ENCODE data around the gene ZFYVE28.
"Not testable (repeated sequence)": the region's sequence is repeated elsewhere in the genome, so short reads cannot be mapped to it uniquely, and the experiment has no call there.

The ZFYVE28 gene
- total RNA-seq, result 12.6 to 157 (median 50.2) reads per million in 9 experiments

DNA sequence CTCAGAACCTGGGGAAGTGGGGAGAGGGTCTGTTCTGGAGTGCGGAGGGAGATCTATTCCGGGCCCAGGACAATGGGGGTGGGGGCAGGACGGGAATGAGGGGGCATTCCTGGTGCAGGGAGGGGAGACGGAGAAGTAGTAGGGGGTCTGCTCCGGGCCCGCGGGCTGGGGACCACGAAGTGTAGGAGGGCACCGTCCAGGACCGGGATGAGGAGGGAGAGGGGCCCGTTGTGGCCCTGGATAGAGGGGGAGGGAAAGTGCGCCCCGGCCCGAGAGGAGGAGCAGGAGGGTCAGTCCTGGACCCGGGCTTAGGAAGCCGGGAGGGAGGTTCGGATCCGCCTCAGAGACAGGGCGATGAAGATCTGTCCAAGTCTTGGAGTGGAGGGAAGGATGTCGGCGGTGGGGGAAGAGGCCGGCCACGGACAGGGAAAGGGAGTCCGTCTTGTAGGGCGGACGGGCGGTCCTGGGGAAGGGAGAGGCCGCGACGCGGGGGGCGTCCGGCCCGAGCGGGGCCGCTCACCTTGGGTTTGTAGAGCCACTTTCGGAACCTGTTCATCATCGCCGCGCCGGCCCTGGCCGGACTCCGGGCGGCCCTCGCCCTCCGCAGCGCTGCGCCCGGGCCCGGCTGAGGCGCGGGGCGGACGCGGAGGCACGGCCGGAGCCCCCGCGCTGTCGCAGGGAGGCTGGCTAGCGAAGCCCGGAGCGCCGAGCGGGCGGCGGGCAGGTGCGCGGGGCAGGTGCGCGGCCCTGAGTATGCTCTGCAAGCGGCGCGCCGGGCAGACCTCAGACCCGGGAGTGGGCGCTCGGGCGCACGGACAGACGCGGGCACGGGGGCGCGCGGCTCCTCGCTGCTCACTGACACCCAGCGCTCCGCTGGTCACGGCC lies at the start of gene ZFYVE28:
ZFYVE28 (minus strand) TSS at position 881 of the 885 bp plus-strand sequence; CDS start at position 559, 322 bp downstream.
- H3K9me3 Mint-ChIP-seq, result no peaks in the 10 kb centered on the region
- peak within 1 kb of the TSS; percentile 93 to 98 for H3K27ac Mint-ChIP-seq
- H3K4me1 Mint-ChIP-seq (ENCODE audit: low read depth in 2 of 2), result peaks cover 37 to 44% of the 10 kb centered on the region in 2 donors
- peaks cover 44% of the 10 kb centered on the region for H3K36me3 Mint-ChIP-seq (ENCODE audit: insufficient read depth)
- peaks cover 8 to 12% of the 10 kb centered on the region in 2 donors for H3K27me3 Mint-ChIP-seq
- no peak for ATAC-seq (replicated peaks)
- H3K4me3 Mint-ChIP-seq, result peak within 1 kb of the TSS; percentile 86 to 88
- peak in 1 of 3 experiments; percentile 21 for DNase-seq

DNA sequence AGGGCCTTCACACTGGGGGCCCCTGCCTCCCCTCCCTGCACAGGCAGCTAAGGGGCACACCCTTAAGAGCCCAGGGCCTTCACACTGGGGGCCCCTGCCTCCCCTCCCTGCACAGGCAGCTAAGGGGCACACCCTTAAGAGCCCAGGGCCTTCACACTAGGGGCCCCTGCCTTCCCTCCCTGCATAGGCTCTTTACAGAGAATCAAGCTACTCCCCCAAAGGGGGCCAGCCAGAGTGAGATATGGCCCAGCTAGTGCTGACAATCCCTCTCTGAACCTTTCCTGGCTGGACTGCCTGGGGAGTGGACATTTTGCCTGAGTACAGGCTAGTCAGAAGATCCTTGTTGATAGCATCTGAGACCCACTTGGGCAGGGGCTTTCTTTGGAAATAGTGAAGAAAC lies 47.1 kb upstream of the ZFYVE28 start:
- Mint-ChIP-seq H3K36me3 (ENCODE audit: insufficient read depth) (peaks cover 30% of the 10 kb centered on the region), H3K4me1 (ENCODE audit: low read depth in 2 of 2) (peaks cover 33 to 37% of the 10 kb centered on the region in 2 donors)
- not testable (repeated sequence) for H3K9me3 Mint-ChIP-seq; ATAC-seq (replicated peaks); H3K27ac Mint-ChIP-seq; DNase-seq; H3K27me3 Mint-ChIP-seq; H3K4me3 Mint-ChIP-seq

DNA sequence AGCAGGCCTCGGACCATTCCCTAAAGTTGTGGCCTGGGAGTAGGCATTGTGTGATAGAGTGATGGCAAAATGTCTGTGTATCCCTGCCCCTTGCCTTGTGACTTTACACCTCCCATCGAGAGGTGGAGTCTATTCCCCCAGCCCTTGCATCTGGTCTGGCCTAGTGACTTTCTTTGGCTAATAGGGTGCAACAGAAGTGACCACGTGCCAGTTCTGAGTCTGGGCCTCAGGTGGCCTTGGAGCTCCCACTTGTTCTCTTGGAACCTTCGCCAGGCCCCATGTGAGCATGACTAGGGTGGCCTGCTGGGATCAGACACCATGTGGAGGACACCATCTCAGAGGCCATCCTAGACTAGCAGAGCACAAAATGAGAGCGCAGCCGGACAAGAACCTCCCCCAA lies 46.6 kb upstream of the ZFYVE28 start:
- Mint-ChIP-seq H3K27me3 (peaks cover 0 to under 1% of the 10 kb centered on the region in 2 donors), H3K4me1 (ENCODE audit: low read depth in 2 of 2) (peaks cover 28 to 32% of the 10 kb centered on the region in 2 donors), H3K36me3 (ENCODE audit: insufficient read depth) (peaks cover 25% of the 10 kb centered on the region), H3K9me3 (no peaks in the 10 kb centered on the region), H3K4me3 (no peak overlapping the region), H3K27ac (no peak overlapping the region)
- ATAC-seq (replicated peaks), result no peak
- DNase-seq, result no peak

DNA sequence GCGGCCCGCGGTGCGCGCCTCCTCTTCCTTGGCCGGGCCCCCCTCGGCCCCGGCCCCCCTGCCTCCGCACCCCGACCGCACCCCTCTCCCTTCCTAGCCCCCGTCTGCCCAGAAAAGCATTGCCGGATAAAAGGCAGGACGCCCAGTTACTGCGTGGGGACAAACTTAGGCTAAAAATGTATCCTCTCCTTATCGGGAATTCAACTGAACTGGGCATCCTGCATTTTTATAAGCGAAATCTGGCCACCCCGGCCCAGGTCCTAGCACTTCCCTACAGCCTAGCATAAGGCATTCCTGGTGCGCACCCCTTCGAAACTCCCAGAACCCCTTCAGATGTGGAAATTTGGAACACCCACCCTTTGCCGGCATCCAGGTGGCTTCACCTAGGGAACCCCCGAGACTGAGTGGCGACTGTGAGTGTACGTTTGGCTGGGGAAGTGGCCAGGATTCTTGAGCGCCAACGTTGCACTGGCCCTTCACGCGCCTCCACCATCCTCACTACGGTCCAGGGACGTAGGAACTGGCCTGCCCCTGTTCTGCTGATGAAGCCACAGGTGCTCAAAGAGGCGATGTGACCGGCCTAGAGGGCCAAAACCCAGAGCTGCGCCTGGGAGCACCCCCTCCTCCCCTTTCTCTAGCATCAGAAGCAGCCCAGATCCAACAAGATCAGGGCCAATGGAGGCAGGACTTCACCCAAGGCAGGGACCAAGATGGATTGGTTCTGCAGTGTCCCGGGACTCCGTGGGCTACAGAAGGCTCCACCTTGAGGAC lies 44.7 kb upstream of the ZFYVE28 start:
- Mint-ChIP-seq H3K27me3 (peaks cover 0 to 9% of the 10 kb centered on the region in 2 donors), H3K27ac (peak overlapping the region in 1 of 2 donors; percentile 41)

DNA sequence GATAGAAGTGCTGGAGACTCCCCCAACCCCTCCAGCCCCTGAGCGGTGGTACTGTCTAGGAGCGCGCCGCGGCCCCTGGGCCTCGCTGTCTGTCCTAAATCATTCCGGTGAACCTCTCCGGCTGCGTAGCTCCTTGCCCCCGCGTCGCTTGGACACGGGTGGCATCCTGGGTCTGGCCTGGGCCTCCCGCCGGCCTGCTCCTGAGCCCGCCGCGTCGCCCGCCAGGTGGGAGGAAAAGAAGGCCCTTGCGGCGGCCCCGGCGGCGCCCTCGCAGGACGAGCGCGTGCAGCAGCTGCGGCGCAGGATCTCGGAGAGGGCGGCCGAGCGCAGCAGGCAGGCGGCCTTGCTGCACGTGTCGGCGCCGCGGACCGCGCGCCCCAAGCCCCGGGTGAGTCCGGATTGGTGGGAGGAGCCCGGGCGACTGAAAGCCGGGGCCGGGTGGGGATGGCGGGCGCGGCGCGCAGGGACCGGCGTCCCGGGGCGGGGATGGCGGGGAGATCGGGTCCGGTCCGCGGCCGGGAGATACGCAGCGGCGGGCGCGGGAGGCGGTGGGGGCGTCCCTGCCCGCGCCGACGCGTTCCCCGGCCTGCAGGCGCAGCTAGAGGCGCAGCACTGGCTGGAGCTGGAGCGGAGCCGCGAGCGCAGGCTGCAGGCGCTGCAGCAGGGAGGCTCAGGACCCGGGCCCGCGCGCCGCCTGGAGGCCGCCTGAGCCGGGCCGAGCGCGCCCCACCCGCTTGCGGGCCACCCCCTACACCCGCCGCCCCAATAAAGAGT lies 44.0 kb upstream of the ZFYVE28 start:
- peak overlapping the region in 1 of 2 donors; percentile 86 for H3K27ac Mint-ChIP-seq
- H3K27me3 Mint-ChIP-seq, result peaks cover 0 to 9% of the 10 kb centered on the region in 2 donors

More for the DNA sequence above, 44.7 kb upstream of the ZFYVE28 start:
- Mint-ChIP-seq H3K4me1 (ENCODE audit: low read depth in 2 of 2) (peaks cover 19 to 24% of the 10 kb centered on the region in 2 donors), H3K9me3 (no peaks in the 10 kb centered on the region), H3K4me3 (peak overlapping the region; percentile 74 to 76), H3K36me3 (ENCODE audit: insufficient read depth) (peaks cover 9% of the 10 kb centered on the region)
- DNase-seq (no peak), ATAC-seq (replicated peaks) (no peak)

DNA sequence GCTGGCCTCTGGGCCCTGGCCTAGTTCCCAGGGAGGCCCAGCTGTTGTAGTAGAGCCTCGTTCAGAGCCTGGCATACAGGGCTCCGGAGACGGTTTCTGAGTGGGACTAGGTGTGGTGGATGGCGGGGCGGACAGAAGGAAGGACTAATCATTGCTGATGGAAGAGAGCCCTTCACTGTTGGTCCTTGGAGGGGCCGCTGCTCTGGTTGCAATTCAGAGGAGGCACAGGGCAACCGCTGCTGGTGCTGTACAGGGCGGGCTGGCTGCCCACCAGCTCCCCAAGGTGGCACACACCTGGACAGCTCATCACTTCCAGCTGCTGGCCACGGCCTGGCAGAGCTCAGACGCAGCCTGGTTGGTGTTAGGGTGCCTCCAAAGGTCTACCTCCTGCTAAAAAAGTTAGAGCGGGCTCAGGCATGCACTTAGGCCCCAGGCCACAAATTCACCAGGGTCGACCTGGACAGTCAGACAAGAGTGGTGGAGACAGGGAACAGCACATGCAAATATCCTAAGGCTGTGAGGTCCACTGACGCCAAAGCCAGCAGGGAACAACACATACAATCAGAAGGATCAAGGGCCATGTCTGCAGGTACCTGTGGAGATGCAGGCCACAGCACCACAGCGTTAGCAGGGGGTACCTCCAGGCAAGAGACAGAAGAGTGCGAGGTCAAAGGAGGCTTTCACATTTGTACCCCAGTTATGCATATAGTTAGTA lies 43.0 kb upstream of the ZFYVE28 start:
- H3K27ac Mint-ChIP-seq, result peak overlapping the region in 1 of 2 donors; percentile 86
- H3K4me3 Mint-ChIP-seq, result peak overlapping the region; percentile 78 to 90
- peaks cover 3% of the 10 kb centered on the region for H3K36me3 Mint-ChIP-seq (ENCODE audit: insufficient read depth)
- H3K27me3 Mint-ChIP-seq, result peaks cover 0 to 9% of the 10 kb centered on the region in 2 donors
- H3K4me1 Mint-ChIP-seq (ENCODE audit: low read depth in 2 of 2), result peaks cover 14% of the 10 kb centered on the region in 2 donors
- H3K9me3 Mint-ChIP-seq, result no peaks in the 10 kb centered on the region
- DNase-seq (no peak), ATAC-seq (replicated peaks) (no peak)

More for the DNA sequence above, 44.0 kb upstream of the ZFYVE28 start:
- Mint-ChIP-seq H3K9me3 (no peaks in the 10 kb centered on the region), H3K4me3 (peak overlapping the region; percentile 78 to 90), H3K4me1 (ENCODE audit: low read depth in 2 of 2) (peaks cover 14 to 18% of the 10 kb centered on the region in 2 donors), H3K36me3 (ENCODE audit: insufficient read depth) (peaks cover 3% of the 10 kb centered on the region)
- ATAC-seq (replicated peaks) (peak; percentile 98), DNase-seq (peak; percentile 52 to 66 (median 58))

DNA sequence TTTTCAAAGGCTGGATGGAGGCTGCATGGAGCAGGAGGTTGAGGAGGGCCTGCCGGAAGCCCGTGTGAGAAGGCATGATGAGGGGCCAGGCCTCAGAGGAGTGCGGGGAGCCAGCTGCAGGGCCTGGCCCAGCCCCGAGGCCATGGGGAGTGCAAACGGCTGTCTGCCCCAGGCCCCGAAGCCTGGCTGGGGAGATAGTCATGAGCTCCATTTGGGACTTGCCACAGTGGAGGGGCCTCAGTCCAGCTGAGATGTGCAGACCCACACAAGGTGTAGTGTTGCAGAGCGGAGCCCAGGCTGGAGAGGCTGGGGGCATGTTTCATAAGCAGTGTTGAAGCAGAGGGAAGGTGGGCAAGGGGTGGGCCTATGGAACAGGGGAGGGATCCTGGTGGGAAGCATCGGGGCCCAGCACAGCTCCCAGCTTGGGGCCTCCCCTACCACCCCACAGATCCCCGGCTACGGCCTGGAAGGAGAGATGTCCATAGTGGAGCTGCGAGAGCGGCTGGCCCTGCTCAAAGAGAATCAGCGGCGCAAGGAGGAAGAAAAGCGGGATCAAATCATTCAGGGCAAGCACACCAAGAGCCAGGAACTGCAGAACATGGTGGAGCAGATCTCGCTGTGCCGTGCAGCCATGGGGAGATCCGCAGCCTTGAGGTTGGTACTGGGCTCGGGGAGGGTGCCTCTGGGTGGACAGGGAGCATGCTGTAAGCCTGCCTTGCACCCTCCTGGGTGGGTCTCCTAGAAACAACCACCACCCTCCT lies 41.3 kb upstream of the ZFYVE28 start:
- ATAC-seq (replicated peaks) (no peak), DNase-seq (no peak)
- H3K27me3 Mint-ChIP-seq, result peaks cover 0 to 9% of the 10 kb centered on the region in 2 donors
- H3K4me1 Mint-ChIP-seq (ENCODE audit: low read depth in 2 of 2), result peaks cover 14% of the 10 kb centered on the region in 2 donors
- no peak overlapping the region for H3K4me3 Mint-ChIP-seq
- H3K9me3 Mint-ChIP-seq, result no peaks in the 10 kb centered on the region
- no peak overlapping the region for H3K27ac Mint-ChIP-seq
- H3K36me3 Mint-ChIP-seq (ENCODE audit: insufficient read depth), result peaks cover 3% of the 10 kb centered on the region

DNA sequence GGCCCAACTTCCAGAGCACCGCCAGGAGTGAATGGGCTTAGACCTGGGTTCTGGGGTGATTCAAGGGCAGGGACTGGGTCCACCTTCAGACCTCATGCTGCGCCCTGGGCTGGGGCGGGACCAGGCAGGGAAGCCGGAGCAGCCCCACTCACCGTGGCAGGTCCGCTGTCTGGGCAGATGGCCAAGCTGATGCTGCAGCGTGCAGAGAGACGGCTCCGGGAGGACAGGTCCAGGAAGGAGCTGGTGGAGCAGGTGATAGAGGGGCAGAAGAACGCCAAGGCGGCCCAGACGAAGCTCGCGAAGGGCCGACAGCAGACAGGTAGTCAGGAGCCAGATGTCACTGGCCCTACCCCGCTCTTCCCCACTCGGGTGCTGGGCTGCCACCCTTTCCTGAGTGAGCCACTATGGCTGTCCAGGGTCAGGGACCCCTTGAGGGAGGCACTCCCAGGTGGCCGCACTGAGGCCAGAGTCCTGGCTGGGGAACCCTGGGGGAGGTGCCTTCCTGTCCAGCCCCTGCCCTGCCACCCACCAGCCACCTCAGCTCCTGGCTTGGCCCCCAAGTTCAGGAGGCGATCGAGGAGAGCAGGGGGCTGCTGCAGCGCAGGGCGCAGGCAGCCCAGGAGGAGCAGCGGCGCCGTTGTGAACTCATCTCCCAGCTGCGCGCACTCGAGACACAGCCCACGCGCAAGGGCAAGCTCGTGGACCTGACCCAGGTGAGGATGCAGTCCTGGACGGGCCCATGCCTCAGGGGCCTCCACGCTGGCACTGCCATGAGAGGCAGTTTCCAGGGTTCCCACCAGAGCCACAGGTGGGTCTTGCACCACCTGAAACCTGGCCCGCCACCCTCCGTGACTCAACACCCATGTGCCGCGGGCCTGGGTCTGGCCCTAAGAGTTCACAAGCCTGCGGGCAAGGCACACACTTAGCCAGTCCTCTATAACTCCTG lies 40.4 kb upstream of the ZFYVE28 start:
- H3K9me3 Mint-ChIP-seq, result no peaks in the 10 kb centered on the region
- no peak for ATAC-seq (replicated peaks)
- peaks cover 14% of the 10 kb centered on the region in 2 donors for H3K4me1 Mint-ChIP-seq (ENCODE audit: low read depth in 2 of 2)
- DNase-seq, result no peak
- H3K27me3 Mint-ChIP-seq, result peaks cover 0 to 9% of the 10 kb centered on the region in 2 donors
- H3K36me3 Mint-ChIP-seq (ENCODE audit: insufficient read depth), result peaks cover 3% of the 10 kb centered on the region
- H3K4me3 Mint-ChIP-seq, result no peak overlapping the region
- H3K27ac Mint-ChIP-seq, result no peak overlapping the region

DNA sequence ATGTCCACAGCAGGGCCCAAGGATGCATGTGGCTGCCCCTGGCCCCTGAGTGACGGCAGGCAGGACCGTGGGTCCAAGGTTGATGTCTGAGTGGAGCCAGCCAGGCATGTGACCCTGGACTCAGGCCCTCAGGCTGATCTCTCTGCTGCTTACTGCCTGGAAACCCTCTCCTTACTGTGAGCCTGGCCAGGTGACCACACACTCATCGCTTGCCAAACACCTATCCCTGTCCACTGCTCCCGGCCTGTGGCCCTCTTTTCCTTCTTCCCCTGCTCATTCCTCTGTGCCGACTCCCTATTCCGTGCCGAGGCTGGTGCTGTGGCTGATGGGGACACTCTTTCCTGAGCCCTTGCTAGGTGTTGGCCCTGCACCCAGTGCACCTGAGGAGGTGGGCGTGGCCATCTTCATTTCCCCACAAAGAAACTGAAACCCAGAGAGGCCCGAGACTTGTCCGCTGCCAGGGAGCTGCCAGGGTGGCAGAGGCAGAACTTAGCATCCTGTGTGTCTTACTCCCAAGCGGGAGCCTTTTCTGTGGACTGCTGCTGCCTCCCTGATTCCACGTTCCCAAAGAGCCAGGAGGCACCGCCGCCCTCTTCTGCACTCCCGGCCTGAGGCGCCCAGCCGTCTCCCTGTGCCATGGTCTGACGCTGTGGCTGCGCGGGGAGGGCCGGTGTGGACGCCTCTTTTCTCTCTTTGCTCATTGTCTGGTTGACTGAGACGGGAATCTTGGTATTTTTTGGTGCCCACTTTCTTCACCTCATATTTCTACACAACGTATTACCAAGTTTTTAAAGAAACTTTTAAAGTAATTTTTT lies 39.2 kb upstream of the ZFYVE28 start:
- DNase-seq, result no peak
- no peak overlapping the region for H3K4me3 Mint-ChIP-seq
- H3K27ac Mint-ChIP-seq, result no peak overlapping the region
- H3K9me3 Mint-ChIP-seq, result no peaks in the 10 kb centered on the region
- H3K27me3 Mint-ChIP-seq, result peaks cover 0 to 9% of the 10 kb centered on the region in 2 donors
- ATAC-seq (replicated peaks), result no peak
- H3K4me1 Mint-ChIP-seq (ENCODE audit: low read depth in 2 of 2), result peaks cover 4 to 8% of the 10 kb centered on the region in 2 donors
- peaks cover 3% of the 10 kb centered on the region for H3K36me3 Mint-ChIP-seq (ENCODE audit: insufficient read depth)

DNA sequence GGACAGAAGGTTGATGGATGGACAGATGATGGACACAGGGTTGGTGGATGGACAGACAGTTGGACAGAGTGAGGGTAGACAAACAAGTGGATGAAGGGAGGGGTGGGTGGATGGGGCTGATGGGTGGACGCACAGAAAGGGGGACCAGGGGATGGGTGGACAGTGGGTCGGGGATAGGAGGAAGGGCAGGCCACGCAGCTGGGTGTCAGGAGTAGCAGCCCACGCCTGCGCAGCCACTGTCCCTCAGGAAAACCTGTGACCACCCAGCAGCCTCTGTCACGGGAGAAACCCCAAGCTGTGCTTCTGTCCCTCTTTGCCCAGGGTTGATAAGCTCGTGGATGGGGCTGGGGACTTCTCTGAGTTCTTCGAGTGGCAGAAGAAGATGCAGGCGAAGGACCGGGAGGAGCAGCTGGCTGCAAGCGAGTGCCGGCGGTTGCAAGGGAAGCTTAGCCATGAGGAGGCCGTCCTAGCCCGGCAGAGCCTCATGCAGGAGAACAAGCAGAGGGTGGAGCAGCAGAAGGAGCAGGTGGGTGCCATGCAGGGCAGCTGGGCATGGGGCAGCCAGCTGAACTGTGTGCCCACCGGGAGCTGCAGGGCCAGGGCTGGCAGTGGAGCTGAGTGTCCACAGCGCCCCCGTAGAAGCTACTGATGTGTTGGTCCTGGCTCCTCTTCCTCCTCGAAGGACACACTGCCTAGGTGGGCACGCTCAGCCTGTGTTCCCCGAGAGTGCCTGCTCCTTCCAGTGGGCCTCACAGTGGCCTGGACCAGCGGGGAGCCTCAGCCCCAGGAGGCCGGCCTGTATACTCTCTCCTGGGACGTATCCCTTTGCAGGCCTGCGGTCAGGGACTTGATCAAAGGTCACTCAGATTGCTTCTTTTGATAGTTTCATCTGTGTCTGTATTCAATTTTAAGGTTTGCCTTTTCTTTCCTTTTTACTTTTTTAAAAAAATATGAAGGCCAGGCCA lies 33.7 kb upstream of the ZFYVE28 start:
- Mint-ChIP-seq H3K4me3 (no peak overlapping the region), H3K36me3 (ENCODE audit: insufficient read depth) (no peaks in the 10 kb centered on the region), H3K9me3 (no peaks in the 10 kb centered on the region), H3K27ac (no peak overlapping the region), H3K4me1 (ENCODE audit: low read depth in 2 of 2) (no peaks in the 10 kb centered on the region), H3K27me3 (no peaks in the 10 kb centered on the region)
- ATAC-seq (replicated peaks) (no peak), DNase-seq (no peak)
